ENCODE data around the gene PAQR8. TPM values are rescaled to one million over a fixed set of nuclear protein-coding genes. Genes with fewer than 3 reads are reported as not detected.
A peak's percentile ranks its signal among the peaks of the same experiment; 100 is the strongest.

Gene PAQR8
- total and polyA plus RNA-seq, 4 donors, result 0.43 to 3.3 (median 0.74) TPM

DNA sequence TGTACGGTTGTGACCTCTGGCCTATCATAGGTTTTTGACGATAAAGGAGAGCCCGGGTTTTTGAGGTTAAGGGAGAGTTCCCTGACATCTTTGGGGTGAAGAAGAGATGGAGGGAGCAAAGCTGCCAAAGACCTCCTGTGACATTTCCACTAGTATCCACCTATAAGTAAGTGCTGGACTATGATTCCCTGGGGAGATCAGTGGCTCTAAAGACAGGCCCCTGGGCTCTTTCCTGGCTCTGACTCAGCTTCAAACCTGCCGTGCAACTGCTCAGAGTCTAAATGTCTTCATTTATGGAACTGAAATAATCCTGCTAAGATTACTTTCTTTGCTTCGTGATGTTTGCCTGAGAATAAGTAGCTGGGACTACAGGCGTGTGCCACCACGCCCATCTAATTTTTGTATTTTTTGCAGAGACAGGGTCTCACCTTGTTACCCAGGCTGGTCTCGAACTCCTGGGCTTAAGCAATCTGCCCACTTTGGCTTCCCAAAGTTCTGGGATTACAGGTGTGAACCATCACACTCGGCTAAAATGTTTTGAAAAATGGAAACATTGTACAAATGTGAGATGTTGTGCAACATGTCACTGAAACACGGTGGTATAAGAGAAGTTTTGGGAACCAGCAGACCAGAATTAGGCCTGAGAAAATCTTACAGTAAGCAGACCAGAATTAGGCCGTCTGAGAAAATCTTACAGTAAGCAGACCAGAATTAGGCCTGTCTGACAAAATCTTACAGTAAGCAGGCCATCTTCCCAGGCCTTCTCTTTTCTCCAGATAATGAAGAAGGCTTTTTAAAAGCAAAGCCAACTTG lies 1.1 kb upstream of the PAQR8 start (continued):
- TF ChIP-seq, protein P1, sequence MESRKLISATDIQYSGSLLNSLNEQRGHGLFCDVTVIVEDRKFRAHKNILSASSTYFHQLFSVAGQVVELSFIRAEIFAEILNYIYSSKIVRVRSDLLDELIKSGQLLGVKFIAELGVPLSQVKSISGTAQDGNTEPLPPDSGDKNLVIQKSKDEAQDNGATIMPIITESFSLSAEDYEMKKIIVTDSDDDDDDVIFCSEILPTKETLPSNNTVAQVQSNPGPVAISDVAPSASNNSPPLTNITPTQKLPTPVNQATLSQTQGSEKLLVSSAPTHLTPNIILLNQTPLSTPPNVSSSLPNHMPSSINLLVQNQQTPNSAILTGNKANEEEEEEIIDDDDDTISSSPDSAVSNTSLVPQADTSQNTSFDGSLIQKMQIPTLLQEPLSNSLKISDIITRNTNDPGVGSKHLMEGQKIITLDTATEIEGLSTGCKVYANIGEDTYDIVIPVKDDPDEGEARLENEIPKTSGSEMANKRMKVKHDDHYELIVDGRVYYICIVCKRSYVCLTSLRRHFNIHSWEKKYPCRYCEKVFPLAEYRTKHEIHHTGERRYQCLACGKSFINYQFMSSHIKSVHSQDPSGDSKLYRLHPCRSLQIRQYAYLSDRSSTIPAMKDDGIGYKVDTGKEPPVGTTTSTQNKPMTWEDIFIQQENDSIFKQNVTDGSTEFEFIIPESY (IDR thresholded peaks at IDR 0.05), result no peak
- TF ChIP-seq GABPA (IDR thresholded peaks at IDR 0.05 in 1 of 2, conservative IDR thresholded peaks at IDR 0.05 in 1 of 2) (no peak), YY1 (IDR thresholded peaks at IDR 0.05) (no peak), RXRA (IDR thresholded peaks at IDR 0.05) (no peak), HNF4G (IDR thresholded peaks at IDR 0.05) (no peak), HNF4A (conservative IDR thresholded peaks at IDR 0.05) (no peak), RAD21 (IDR thresholded peaks at IDR 0.05) (no peak)

DNA sequence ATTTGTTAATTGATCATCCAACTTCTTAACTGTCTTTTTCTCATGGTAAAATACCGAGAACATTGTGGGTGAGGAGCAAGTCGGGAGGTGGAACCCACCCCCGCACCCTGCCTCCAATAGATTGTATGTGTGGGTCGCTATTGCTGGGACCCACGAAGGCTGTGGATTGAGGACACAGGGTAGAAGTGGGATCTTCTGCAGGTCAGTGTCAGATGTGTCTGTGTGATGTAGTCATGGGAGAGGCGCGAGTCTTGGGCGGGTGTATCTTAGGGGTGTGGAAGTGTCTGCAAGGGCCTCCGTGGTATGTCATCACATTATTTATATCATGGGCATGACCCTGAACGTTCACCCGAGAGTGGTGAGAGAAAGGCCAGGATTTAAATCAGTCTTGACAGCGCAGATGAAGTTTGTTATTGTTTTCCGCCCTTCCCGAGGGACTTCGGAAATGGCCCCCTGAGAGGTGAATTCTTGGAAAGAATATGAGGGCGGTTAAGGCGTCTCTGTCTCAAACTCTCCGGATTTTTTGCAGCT lies 472 bp upstream of the PAQR8 start:
- Histone ChIP-seq H3K9ac (ENCODE audit: low read depth in 1 of 2, low read length in 2 of 2) (peak overlapping the region in 1 of 2 donors; percentile 66), H3K9me3 (ENCODE audit: control insufficient read depth in 4 of 4, low read length in 3 of 4) (no peaks in the 10 kb centered on the region), H3K27me3 (ENCODE audit: control insufficient read depth in 4 of 4, insufficient read depth in 4 of 4, low read length in 3 of 4) (no peaks in the 10 kb centered on the region), H3K4me1 (ENCODE audit: control insufficient read depth in 4 of 4, insufficient read depth in 4 of 4, low read length in 3 of 4) (peaks cover 5 to 17% (median 12%) of the 10 kb centered on the region in 4 donors), H3K27ac (ENCODE audit: low read depth in 1 of 2, low read length in 2 of 2) (peak overlapping the region in 1 of 2 donors; percentile 40), H3K36me3 (ENCODE audit: control insufficient read depth in 4 of 4, insufficient read depth in 3 of 4, low read depth in 1 of 4, low read length in 3 of 4) (no peaks in the 10 kb centered on the region), H3K4me3 (ENCODE audit: low read depth in 1 of 3, low read length in 3 of 3) (peak overlapping the region; percentile 53 to 71 (median 68))
- WGBS, result 43% methylated on average over 18 of the region's 18 CpGs
- DNase-seq (ENCODE audit: low spot score), result peak; percentile 38
- TF ChIP-seq, protein P2, sequence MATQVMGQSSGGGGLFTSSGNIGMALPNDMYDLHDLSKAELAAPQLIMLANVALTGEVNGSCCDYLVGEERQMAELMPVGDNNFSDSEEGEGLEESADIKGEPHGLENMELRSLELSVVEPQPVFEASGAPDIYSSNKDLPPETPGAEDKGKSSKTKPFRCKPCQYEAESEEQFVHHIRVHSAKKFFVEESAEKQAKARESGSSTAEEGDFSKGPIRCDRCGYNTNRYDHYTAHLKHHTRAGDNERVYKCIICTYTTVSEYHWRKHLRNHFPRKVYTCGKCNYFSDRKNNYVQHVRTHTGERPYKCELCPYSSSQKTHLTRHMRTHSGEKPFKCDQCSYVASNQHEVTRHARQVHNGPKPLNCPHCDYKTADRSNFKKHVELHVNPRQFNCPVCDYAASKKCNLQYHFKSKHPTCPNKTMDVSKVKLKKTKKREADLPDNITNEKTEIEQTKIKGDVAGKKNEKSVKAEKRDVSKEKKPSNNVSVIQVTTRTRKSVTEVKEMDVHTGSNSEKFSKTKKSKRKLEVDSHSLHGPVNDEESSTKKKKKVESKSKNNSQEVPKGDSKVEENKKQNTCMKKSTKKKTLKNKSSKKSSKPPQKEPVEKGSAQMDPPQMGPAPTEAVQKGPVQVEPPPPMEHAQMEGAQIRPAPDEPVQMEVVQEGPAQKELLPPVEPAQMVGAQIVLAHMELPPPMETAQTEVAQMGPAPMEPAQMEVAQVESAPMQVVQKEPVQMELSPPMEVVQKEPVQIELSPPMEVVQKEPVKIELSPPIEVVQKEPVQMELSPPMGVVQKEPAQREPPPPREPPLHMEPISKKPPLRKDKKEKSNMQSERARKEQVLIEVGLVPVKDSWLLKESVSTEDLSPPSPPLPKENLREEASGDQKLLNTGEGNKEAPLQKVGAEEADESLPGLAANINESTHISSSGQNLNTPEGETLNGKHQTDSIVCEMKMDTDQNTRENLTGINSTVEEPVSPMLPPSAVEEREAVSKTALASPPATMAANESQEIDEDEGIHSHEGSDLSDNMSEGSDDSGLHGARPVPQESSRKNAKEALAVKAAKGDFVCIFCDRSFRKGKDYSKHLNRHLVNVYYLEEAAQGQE (IDR thresholded peaks at IDR 0.05), result no peak
- TF ChIP-seq FOXA1 (IDR thresholded peaks at IDR 0.05) (no peak), HNF4A (conservative IDR thresholded peaks at IDR 0.05) (no peak), RXRA (IDR thresholded peaks at IDR 0.05) (no peak), GABPA (IDR thresholded peaks at IDR 0.05 in 1 of 2, conservative IDR thresholded peaks at IDR 0.05 in 1 of 2) (no peak), NR2F2 (IDR thresholded peaks at IDR 0.05) (no peak), YY1 (IDR thresholded peaks at IDR 0.05) (no peak), EGR1 (IDR thresholded peaks at IDR 0.05; ENCODE audit: low read depth in 2 of 2) (no peak), TAF1 (conservative IDR thresholded peaks at IDR 0.05) (no peak), JUND (IDR thresholded peaks at IDR 0.05) (no peak), HNF4G (IDR thresholded peaks at IDR 0.05) (no peak), FOXA2 (IDR thresholded peaks at IDR 0.05) (no peak), SP1 (IDR thresholded peaks at IDR 0.05) (no peak), RAD21 (IDR thresholded peaks at IDR 0.05) (no peak)
- TF ChIP-seq, protein P3, sequence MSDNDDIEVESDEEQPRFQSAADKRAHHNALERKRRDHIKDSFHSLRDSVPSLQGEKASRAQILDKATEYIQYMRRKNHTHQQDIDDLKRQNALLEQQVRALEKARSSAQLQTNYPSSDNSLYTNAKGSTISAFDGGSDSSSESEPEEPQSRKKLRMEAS (IDR thresholded peaks at IDR 0.05), result no peak
- TF ChIP-seq, protein P1 (IDR thresholded peaks at IDR 0.05), result no peak
- TF ChIP-seq, protein P4, sequence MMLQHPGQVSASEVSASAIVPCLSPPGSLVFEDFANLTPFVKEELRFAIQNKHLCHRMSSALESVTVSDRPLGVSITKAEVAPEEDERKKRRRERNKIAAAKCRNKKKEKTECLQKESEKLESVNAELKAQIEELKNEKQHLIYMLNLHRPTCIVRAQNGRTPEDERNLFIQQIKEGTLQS (IDR thresholded peaks at IDR 0.05), result no peak
- TF ChIP-seq, protein P5, sequence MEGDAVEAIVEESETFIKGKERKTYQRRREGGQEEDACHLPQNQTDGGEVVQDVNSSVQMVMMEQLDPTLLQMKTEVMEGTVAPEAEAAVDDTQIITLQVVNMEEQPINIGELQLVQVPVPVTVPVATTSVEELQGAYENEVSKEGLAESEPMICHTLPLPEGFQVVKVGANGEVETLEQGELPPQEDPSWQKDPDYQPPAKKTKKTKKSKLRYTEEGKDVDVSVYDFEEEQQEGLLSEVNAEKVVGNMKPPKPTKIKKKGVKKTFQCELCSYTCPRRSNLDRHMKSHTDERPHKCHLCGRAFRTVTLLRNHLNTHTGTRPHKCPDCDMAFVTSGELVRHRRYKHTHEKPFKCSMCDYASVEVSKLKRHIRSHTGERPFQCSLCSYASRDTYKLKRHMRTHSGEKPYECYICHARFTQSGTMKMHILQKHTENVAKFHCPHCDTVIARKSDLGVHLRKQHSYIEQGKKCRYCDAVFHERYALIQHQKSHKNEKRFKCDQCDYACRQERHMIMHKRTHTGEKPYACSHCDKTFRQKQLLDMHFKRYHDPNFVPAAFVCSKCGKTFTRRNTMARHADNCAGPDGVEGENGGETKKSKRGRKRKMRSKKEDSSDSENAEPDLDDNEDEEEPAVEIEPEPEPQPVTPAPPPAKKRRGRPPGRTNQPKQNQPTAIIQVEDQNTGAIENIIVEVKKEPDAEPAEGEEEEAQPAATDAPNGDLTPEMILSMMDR (IDR thresholded peaks at IDR 0.05; ENCODE audit: low read depth, low read length, missing input control), result no peak

All from liver (tissue), 9 donors.